SK-N-SH treated with all-trans-retinoic acid at 6 μM for 48 hours (cell line): ENCODE data around the gene RAMP3.

Experiments
- ATAC-seq: fragments of 200-7000 bp; cut with Tn5 transposase; 3 replicates; pipeline ENCODE4 v1.9.1; 2020; ENCODE audit warnings: mild to moderate bottlenecking, moderate library complexity
- ARNTL ChIP-seq: fragments of 450-650 bp; formaldehyde crosslinking; IDR thresholded peaks from 2 replicates; pipeline ENCODE4 v1.5.0; 2020; ENCODE audit warnings: low read depth, mild to moderate bottlenecking, moderate library complexity, borderline replicate concordance
- BACH2 ChIP-seq: fragments of 250-450 bp; sonication (Bioruptor Pico); IDR thresholded peaks from 2 replicates; pipeline ENCODE4 v1.9.0; 2021; ENCODE audit warnings: mild to moderate bottlenecking, borderline replicate concordance
- CREB5 ChIP-seq: fragments of 250-450 bp; sonication (Bioruptor Pico); IDR thresholded peaks from 2 replicates; pipeline ENCODE4 v1.5.1; 2020; ENCODE audit warnings: low read depth, mild to moderate bottlenecking, moderate library complexity
- CSDC2 ChIP-seq: fragments of 250-450 bp; sonication (Bioruptor Pico); IDR thresholded peaks from 2 replicates; pipeline ENCODE4 v1.5.0; 2020; ENCODE audit warnings: mild to moderate bottlenecking, moderate library complexity
- ESRRG ChIP-seq: fragments of 250-450 bp; sonication (Bioruptor Pico); IDR thresholded peaks from 2 replicates; pipeline ENCODE4 v1.6.1; 2021; ENCODE audit warnings: mild to moderate bottlenecking
- GLIS3 ChIP-seq: fragments of 250-450 bp; sonication (Bioruptor Pico); IDR thresholded peaks from 2 replicates; pipeline ENCODE4 v1.5.0; 2020; ENCODE audit warnings: mild to moderate bottlenecking, moderate library complexity
- ISL1 ChIP-seq: fragments of 250-450 bp; sonication (Bioruptor Pico); IDR thresholded peaks from 2 replicates; pipeline ENCODE4 v2.1.2; 2022; ENCODE audit warnings: mild to moderate bottlenecking, moderate library complexity
- PATZ1 ChIP-seq: fragments of 250-450 bp; sonication (Bioruptor Pico); IDR thresholded peaks from 2 replicates; pipeline ENCODE4 v1.8.0; 2020; ENCODE audit warnings: mild to moderate bottlenecking, moderate library complexity, borderline replicate concordance
- POU6F1 ChIP-seq: fragments of 250-450 bp; sonication (Bioruptor Pico); IDR thresholded peaks from 2 replicates; pipeline ENCODE4 v1.8.0; 2021; ENCODE audit warnings: low read depth, mild to moderate bottlenecking, moderate library complexity, borderline replicate concordance
- PPARA ChIP-seq: fragments of 250-450 bp; sonication (Bioruptor Pico); IDR thresholded peaks from 2 replicates; pipeline ENCODE4 v1.5.0; 2020; ENCODE audit warnings: mild to moderate bottlenecking, borderline replicate concordance
- RARB ChIP-seq: fragments of 250-450 bp; sonication (Bioruptor Pico); IDR thresholded peaks from 2 replicates; pipeline ENCODE4 v1.8.0; 2021; ENCODE audit warnings: mild to moderate bottlenecking, moderate library complexity
- SNAI2 ChIP-seq: fragments of 250-450 bp; sonication (Bioruptor Pico); IDR thresholded peaks from 2 replicates; pipeline ENCODE4 v1.5.0; 2020; ENCODE audit warnings: mild to moderate bottlenecking, moderate library complexity
- TCF4 ChIP-seq: fragments of 250-450 bp; sonication (Bioruptor Pico); IDR thresholded peaks from 2 replicates; pipeline ENCODE4 v1.8.0; 2021; ENCODE audit warnings: mild to moderate bottlenecking, moderate library complexity, borderline replicate concordance
- TOX ChIP-seq: fragments of 250-450 bp; sonication (Bioruptor Pico); IDR thresholded peaks from 2 replicates; pipeline ENCODE4 v1.8.0; 2021; ENCODE audit warnings: mild to moderate bottlenecking, moderate library complexity, borderline replicate concordance
- TSHZ2 ChIP-seq: fragments of 250-450 bp; sonication (Bioruptor Pico); IDR thresholded peaks from 2 replicates; pipeline ENCODE4 v1.5.0; 2020; ENCODE audit warnings: mild to moderate bottlenecking, moderate library complexity
- ZC3H10 ChIP-seq: fragments of 250-450 bp; sonication (Bioruptor Pico); IDR thresholded peaks from 2 replicates; pipeline ENCODE4 v1.5.1; 2021; ENCODE audit warnings: mild to moderate bottlenecking, moderate library complexity
- ZFP3 ChIP-seq: fragments of 250-450 bp; sonication (Bioruptor Pico); IDR thresholded peaks from 2 replicates; pipeline ENCODE4 v1.5.0; 2020; ENCODE audit warnings: mild to moderate bottlenecking, moderate library complexity
- ZNF565 ChIP-seq: fragments of 450-650 bp; formaldehyde crosslinking; conservative IDR thresholded peaks from 2 replicates; pipeline ENCODE4 v1.5.0; 2020; ENCODE audit warnings: low read depth, mild to moderate bottlenecking, moderate library complexity
- ZNF70 ChIP-seq: fragments of 450-650 bp; formaldehyde crosslinking; IDR thresholded peaks from 2 replicates; pipeline ENCODE4 v1.5.0; 2020; ENCODE audit warnings: mild to moderate bottlenecking, moderate library complexity
- ZNF8 ChIP-seq: fragments of 450-650 bp; formaldehyde crosslinking; IDR thresholded peaks from 2 replicates; pipeline ENCODE4 v1.5.0; 2020; ENCODE audit warnings: mild to moderate bottlenecking, moderate library complexity

The RAMP3 gene

GRCh38 chr7:45185864-45186250, 28.3 kb downstream of the RAMP3 start (continued):
- no peak for TF ChIP-seq CREB5 (CRISPR knock-in tag)
- no peak for TF ChIP-seq GLIS3 (CRISPR knock-in tag)
- no peak for TF ChIP-seq SNAI2
- no peak for TF ChIP-seq ESRRG (CRISPR knock-in tag)
- TF ChIP-seq ZNF565 (CRISPR knock-in tag): no peak
- no peak for TF ChIP-seq RARB

GRCh38 chr7:45186261-45186813, 28.7 kb downstream of the RAMP3 start:
- TF ChIP-seq PPARA (CRISPR knock-in tag) (no peak), PATZ1 (CRISPR knock-in tag) (no peak), ZNF8 (CRISPR knock-in tag) (no peak), SNAI2 (no peak), BACH2 (CRISPR knock-in tag) (no peak), ISL1 (CRISPR knock-in tag) (no peak), ARNTL (no peak), ESRRG (CRISPR knock-in tag) (no peak), CREB5 (CRISPR knock-in tag) (no peak), POU6F1 (CRISPR knock-in tag) (no peak), ZC3H10 (CRISPR knock-in tag) (no peak), ZNF565 (CRISPR knock-in tag) (no peak), RARB (no peak), CSDC2 (CRISPR knock-in tag) (no peak), TOX (CRISPR knock-in tag) (no peak), TCF4 (CRISPR knock-in tag) (no peak), ZNF70 (CRISPR knock-in tag) (no peak), ZFP3 (CRISPR knock-in tag) (no peak), TSHZ2 (CRISPR knock-in tag) (no peak)
- no peak for ATAC-seq

- ATAC-seq: no peak
- TF ChIP-seq BACH2 (CRISPR knock-in tag): no peak
- TF ChIP-seq ESRRG (CRISPR knock-in tag): no peak
- no peak for TF ChIP-seq ZNF70 (CRISPR knock-in tag)
- TF ChIP-seq CREB5 (CRISPR knock-in tag): no peak
- no peak for TF ChIP-seq ZNF8 (CRISPR knock-in tag)
Observed at GRCh38 chr7:45187089-45187945, 29.7 kb downstream of the RAMP3 start.
